IMR-90 (cell line): ENCODE data around the gene COL23A1. TPM values are rescaled to one million over a fixed set of nuclear protein-coding genes. Genes with fewer than 3 reads are reported as not detected.

Experiments used
- ATAC-seq: fragments of 200-7000 bp; cut with Tn5 transposase; 2 replicates; pipeline ENCODE4 v1.9.1; 2020; ENCODE audit warnings: low read depth, mild to moderate bottlenecking, moderate library complexity
- BruUV-seq: library from RNA; stranded (reverse); fragments of 400-500 nt; replicated peaks from 2 replicates; lab custom pipeline; 2021; lab: Mats Ljungman, UMichigan
- CTCF ChIA-PET: fragments of 300-600 bp; formaldehyde crosslinking; extraction: SDS; loops from one replicate; lab custom pipeline; 2021; ENCODE audit warnings: antibody characterized with exemption; lab: Yijun Ruan, JAX
- POLR2A ChIA-PET: fragments of 300-600 bp; sonication (Branson Sonifier 250); formaldehyde crosslinking; loops from one replicate; lab custom pipeline; 2022; ENCODE audit warnings: antibody characterized with exemption; ENCODE audit not compliant: unreplicated experiment; lab: Charles Lee
- DNase-seq: peaks from one replicate; pipeline ENCODE4 v3.0.0; 2013
- H2AFZ ChIP-seq: replicated peaks from 2 replicates; pipeline ENCODE3; 2013; ENCODE audit warnings: low read length, mild to moderate bottlenecking; ENCODE audit not compliant: poor library complexity
- H2AK5ac ChIP-seq: 2 replicates; pipeline ENCODE4 v1.6.1; 2013; ENCODE audit warnings: low read depth, low read length, inconsistent platforms
- H2AK9ac ChIP-seq: replicated peaks from 2 replicates; pipeline ENCODE3; 2013; ENCODE audit warnings: mild to moderate bottlenecking, low read depth, low read length, moderate library complexity; ENCODE audit not compliant: poor library complexity
- H2BK120ac ChIP-seq: 2 replicates; pipeline ENCODE4 v1.6.1; 2013; ENCODE audit warnings: low read depth, low read length, inconsistent platforms
- H2BK15ac ChIP-seq: 3 replicates; pipeline ENCODE4 v1.6.1; 2013; ENCODE audit warnings: low read depth, low read length, inconsistent platforms
- H2BK20ac ChIP-seq: 2 replicates; pipeline ENCODE4 v1.6.1; 2013; ENCODE audit warnings: low read depth, mild to moderate bottlenecking, inconsistent platforms, low read length, moderate library complexity
- H2BK5ac ChIP-seq: 2 replicates; pipeline ENCODE4 v1.6.1; 2013; ENCODE audit warnings: mild to moderate bottlenecking, low read depth, low read length, inconsistent platforms; ENCODE audit not compliant: poor library complexity, severe bottlenecking
- H3K14ac ChIP-seq: replicated peaks from 2 replicates; pipeline ENCODE4 v1.6.1; 2013; ENCODE audit warnings: low read depth, low read length, inconsistent platforms
- H3K18ac ChIP-seq: 2 replicates; pipeline ENCODE4 v1.6.1; 2013; ENCODE audit warnings: low read depth, low read length, control low read depth
- H3K23ac ChIP-seq: 2 replicates; pipeline ENCODE4 v1.6.1; 2013; ENCODE audit warnings: low read depth, low read length, inconsistent platforms
- H3K27ac ChIP-seq: 2 replicates; pipeline ENCODE4 v1.5.1; 2013; ENCODE audit warnings: mild to moderate bottlenecking, control low read depth, low read length; ENCODE audit not compliant: insufficient read depth
- H3K27me3 ChIP-seq: 2 replicates; pipeline ENCODE4 v1.6.1; 2013; ENCODE audit warnings: low read length; ENCODE audit not compliant: control insufficient read depth, insufficient read depth
- H3K36me3 ChIP-seq: 2 replicates; pipeline ENCODE4 v1.6.1; 2013; ENCODE audit warnings: low read length, mixed read lengths; ENCODE audit not compliant: control insufficient read depth, insufficient read depth
- H3K4ac ChIP-seq: 2 replicates; pipeline ENCODE4 v1.6.1; 2013; ENCODE audit warnings: low read depth, low read length, inconsistent platforms
- H3K4me1 ChIP-seq: 2 replicates; pipeline ENCODE4 v1.6.1; 2013; ENCODE audit warnings: low read length, mixed read lengths; ENCODE audit not compliant: control insufficient read depth, insufficient read depth
- H3K4me2 ChIP-seq: 2 replicates; pipeline ENCODE4 v1.6.1; 2013; ENCODE audit warnings: low read depth, mild to moderate bottlenecking, control low read depth, low read length, moderate library complexity
- H3K4me3 ChIP-seq: 2 replicates; pipeline ENCODE4 v1.5.1; 2013; ENCODE audit warnings: low read depth, mild to moderate bottlenecking, control low read depth, low read length, moderate library complexity; ENCODE audit not compliant: insufficient read depth
- H3K56ac ChIP-seq: 2 replicates; pipeline ENCODE4 v1.6.1; 2013; ENCODE audit warnings: low read length, inconsistent platforms; ENCODE audit not compliant: insufficient read depth; ENCODE audit errors: extremely low read depth
- H3K79me1 ChIP-seq, 2 experiments: 2 replicates each; pipeline ENCODE4 v1.6.1; 2013; ENCODE audit warnings: low read length in 2 of 2, inconsistent platforms in 1 of 2, low read depth in 1 of 2
- H3K9ac ChIP-seq: 2 replicates; pipeline ENCODE4 v1.6.1; 2013; ENCODE audit warnings: low read depth, low read length, control low read depth
- H3K9me1 ChIP-seq: 2 replicates; pipeline ENCODE4 v1.6.1; 2013; ENCODE audit warnings: low read length, inconsistent platforms; ENCODE audit not compliant: insufficient read depth
- H3K9me3 ChIP-seq: 2 replicates; pipeline ENCODE4 v1.6.1; 2013; ENCODE audit warnings: low read length; ENCODE audit not compliant: control insufficient read depth, insufficient read depth
- H4K20me1 ChIP-seq: 2 replicates; pipeline ENCODE4 v1.6.1; 2013; ENCODE audit warnings: low read length, inconsistent platforms; ENCODE audit not compliant: insufficient read depth
- H4K5ac ChIP-seq: 2 replicates; pipeline ENCODE4 v1.6.1; 2013; ENCODE audit warnings: mild to moderate bottlenecking, low read depth, low read length, control low read depth
- H4K8ac ChIP-seq, 2 experiments: 2 replicates each; pipeline ENCODE4 v1.6.1; 2013; ENCODE audit warnings: low read depth in 2 of 2, low read length in 2 of 2, control low read depth in 1 of 2, inconsistent platforms in 1 of 2
- H4K91ac ChIP-seq: 2 replicates; pipeline ENCODE4 v1.6.1; 2013; ENCODE audit warnings: low read depth, low read length, inconsistent platforms; ENCODE audit not compliant: insufficient read depth
- BHLHE40 ChIP-seq: fragments of 150-350 bp; IDR thresholded peaks from 2 replicates; pipeline ENCODE4 v1.6.1; 2016; ENCODE audit warnings: mild to moderate bottlenecking, low read depth, low read length
- CEBPB ChIP-seq: IDR thresholded peaks from 2 replicates; pipeline ENCODE4 v1.6.1; 2012; ENCODE audit warnings: low read depth, low read length, improper control_type of control experiment
- CHD1 ChIP-seq: IDR thresholded peaks from 2 replicates; pipeline ENCODE4 v1.6.1; 2012; ENCODE audit warnings: low read depth, low read length, improper control_type of control experiment
- FOS ChIP-seq: fragments of 150-350 bp; IDR thresholded peaks from 2 replicates; pipeline ENCODE4 v1.6.1; 2016; ENCODE audit warnings: low read depth, low read length
- MAFK ChIP-seq: IDR thresholded peaks from 2 replicates; pipeline ENCODE4 v1.6.1; 2012; ENCODE audit warnings: low read depth, low read length, improper control_type of control experiment
- MAZ ChIP-seq: IDR thresholded peaks from 2 replicates; pipeline ENCODE4 v1.6.1; 2012; ENCODE audit warnings: low read depth, mild to moderate bottlenecking, low read length, improper control_type of control experiment, moderate library complexity, borderline replicate concordance
- MXI1 ChIP-seq: IDR thresholded peaks from 2 replicates; pipeline ENCODE4 v1.6.1; 2012; ENCODE audit warnings: low read depth, mild to moderate bottlenecking, low read length, moderate library complexity, borderline replicate concordance
- NFE2L2 ChIP-seq: fragments of 150-350 bp; IDR thresholded peaks from 2 replicates; pipeline ENCODE4 v1.6.1; 2016; ENCODE audit warnings: low read depth, mild to moderate bottlenecking, low read length
- POLR2A ChIP-seq: IDR thresholded peaks from 2 replicates; pipeline ENCODE4 v1.6.1; 2012; ENCODE audit warnings: mild to moderate bottlenecking, low read depth, low read length
- RAD21 ChIP-seq: IDR thresholded peaks from 2 replicates; pipeline ENCODE4 v1.6.1; 2012; ENCODE audit warnings: low read length, improper control_type of control experiment
- RCOR1 ChIP-seq: IDR thresholded peaks from 2 replicates; pipeline ENCODE4 v1.6.1; 2012; ENCODE audit warnings: mild to moderate bottlenecking, low read length, improper control_type of control experiment; ENCODE audit not compliant: insufficient replicate concordance
- RFX5 ChIP-seq: IDR thresholded peaks from 2 replicates; pipeline ENCODE4 v1.8.0; 2012; ENCODE audit warnings: low read depth, mild to moderate bottlenecking, low read length, moderate library complexity
- SMC3 ChIP-seq: fragments of 150-350 bp; IDR thresholded peaks from 2 replicates; pipeline ENCODE4 v1.6.1; 2016; ENCODE audit warnings: low read depth, mild to moderate bottlenecking, antibody characterized with exemption, low read length, moderate library complexity
- WGBS, 2 experiments: methylation state at CpG; one replicate each; pipeline versions ENCODE4 v1.1.5 to v1.1.7; 2013; ENCODE audit warnings: missing lambda C conversion rate in 2 of 2; ENCODE audit not compliant: insufficient read length in 1 of 2; ENCODE audit errors: extremely low coverage in 2 of 2; 5-methylcytosine and 5-hydroxymethylcytosine counted together
- dilution Hi-C: fragments of 300-500 bp; cut with HindIII; formaldehyde crosslinking; loops from one replicate; pipeline ENCODE4 v1.14.3; 2018; ENCODE audit warnings: low sequenced_read_pairs; ENCODE audit not compliant: unreplicated experiment
- in situ Hi-C: fragments of 300-500 bp; cut with MboI; formaldehyde crosslinking; loops from 3 replicates; pipeline ENCODE4 v1.14.3; 2019; ENCODE audit warnings: low sequenced_read_pairs, inconsistent platforms, mixed read lengths
- intact Hi-C: fragments of 100-400 bp; cut with micrococcal nuclease; formaldehyde crosslinking; loops from 2 replicates; pipeline ENCODE4 v1.10.0; 2022
- polyA plus RNA-seq, 3 experiments: library from polyadenylated mRNA; depleted of rRNA; stranded (reverse); fragments of >200 nt; gene quantifications; 2 replicates each; pipeline ENCODE4 v1.2.3, GENCODE V29; 2012; ENCODE audit warnings: low replicate concordance in 1 of 3
- total RNA-seq: library from RNA; depleted of rRNA; stranded (reverse); fragments of >200 nt; gene quantifications from 2 replicates; pipeline ENCODE4 v1.2.3, GENCODE V29; 2012
- TF ChIP-seq, protein P1 (sequence below): fragments of 150-350 bp; IDR thresholded peaks from 2 replicates; pipeline ENCODE4 v1.6.1; 2016; ENCODE audit warnings: low read depth, mild to moderate bottlenecking, low read length, moderate library complexity, borderline replicate concordance
- TF ChIP-seq, protein P2 (sequence below): fragments of 150-350 bp; IDR thresholded peaks from 2 replicates; pipeline ENCODE4 v1.6.1; 2017; ENCODE audit warnings: mild to moderate bottlenecking, antibody characterized with exemption, low read length, low read depth
- TF ChIP-seq, protein P3 (sequence below): conservative IDR thresholded peaks from 2 replicates; pipeline ENCODE4 v1.5.1; 2012; ENCODE audit warnings: mild to moderate bottlenecking, low read depth, low read length, improper control_type of control experiment

Gene COL23A1
- total and polyA plus RNA-seq, 2 of the 4 experiments (the other 2 are of a cell fraction) = not detected

DNA sequence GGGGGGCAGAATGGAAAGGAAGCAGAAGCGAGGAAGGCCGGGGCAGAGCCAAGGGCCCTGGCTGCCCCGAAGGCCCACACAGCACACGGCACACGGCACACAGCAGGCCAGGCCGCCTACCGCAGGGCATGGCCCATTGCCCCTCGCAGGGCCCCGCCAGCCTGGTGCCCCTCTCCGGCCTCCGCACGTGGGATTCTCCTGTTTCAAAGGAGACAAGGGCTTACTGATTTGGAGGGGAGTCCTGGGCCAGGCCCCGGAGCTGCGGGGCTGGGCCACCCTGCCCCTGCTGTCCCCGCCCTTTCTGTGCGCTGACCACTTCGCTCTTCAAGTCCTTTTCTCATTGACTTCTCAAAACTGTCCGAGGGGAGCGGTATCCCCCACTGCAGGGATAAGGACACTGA lies 349.9 kb downstream of the COL23A1 start:
- ATAC-seq = no peak
- H4K20me1 ChIP-seq = no peaks in the 10 kb centered on the region
- BruUV-seq = no TSS peak

More for the DNA sequence above, 349.9 kb downstream of the COL23A1 start:
- TF ChIP-seq MAFK = no peak
- TF ChIP-seq RCOR1 = no peak
- TF ChIP-seq, protein P1, sequence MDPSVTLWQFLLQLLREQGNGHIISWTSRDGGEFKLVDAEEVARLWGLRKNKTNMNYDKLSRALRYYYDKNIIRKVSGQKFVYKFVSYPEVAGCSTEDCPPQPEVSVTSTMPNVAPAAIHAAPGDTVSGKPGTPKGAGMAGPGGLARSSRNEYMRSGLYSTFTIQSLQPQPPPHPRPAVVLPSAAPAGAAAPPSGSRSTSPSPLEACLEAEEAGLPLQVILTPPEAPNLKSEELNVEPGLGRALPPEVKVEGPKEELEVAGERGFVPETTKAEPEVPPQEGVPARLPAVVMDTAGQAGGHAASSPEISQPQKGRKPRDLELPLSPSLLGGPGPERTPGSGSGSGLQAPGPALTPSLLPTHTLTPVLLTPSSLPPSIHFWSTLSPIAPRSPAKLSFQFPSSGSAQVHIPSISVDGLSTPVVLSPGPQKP = no peak
- no peak for TF ChIP-seq SMC3
- TF ChIP-seq CHD1 = no peak
- no peak for TF ChIP-seq POLR2A
- TF ChIP-seq, protein P2, sequence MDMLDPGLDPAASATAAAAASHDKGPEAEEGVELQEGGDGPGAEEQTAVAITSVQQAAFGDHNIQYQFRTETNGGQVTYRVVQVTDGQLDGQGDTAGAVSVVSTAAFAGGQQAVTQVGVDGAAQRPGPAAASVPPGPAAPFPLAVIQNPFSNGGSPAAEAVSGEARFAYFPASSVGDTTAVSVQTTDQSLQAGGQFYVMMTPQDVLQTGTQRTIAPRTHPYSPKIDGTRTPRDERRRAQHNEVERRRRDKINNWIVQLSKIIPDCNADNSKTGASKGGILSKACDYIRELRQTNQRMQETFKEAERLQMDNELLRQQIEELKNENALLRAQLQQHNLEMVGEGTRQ = no peak
- TF ChIP-seq RFX5 = no peak
- no peak for TF ChIP-seq FOS
- no peak for TF ChIP-seq NFE2L2
- TF ChIP-seq, protein P3, sequence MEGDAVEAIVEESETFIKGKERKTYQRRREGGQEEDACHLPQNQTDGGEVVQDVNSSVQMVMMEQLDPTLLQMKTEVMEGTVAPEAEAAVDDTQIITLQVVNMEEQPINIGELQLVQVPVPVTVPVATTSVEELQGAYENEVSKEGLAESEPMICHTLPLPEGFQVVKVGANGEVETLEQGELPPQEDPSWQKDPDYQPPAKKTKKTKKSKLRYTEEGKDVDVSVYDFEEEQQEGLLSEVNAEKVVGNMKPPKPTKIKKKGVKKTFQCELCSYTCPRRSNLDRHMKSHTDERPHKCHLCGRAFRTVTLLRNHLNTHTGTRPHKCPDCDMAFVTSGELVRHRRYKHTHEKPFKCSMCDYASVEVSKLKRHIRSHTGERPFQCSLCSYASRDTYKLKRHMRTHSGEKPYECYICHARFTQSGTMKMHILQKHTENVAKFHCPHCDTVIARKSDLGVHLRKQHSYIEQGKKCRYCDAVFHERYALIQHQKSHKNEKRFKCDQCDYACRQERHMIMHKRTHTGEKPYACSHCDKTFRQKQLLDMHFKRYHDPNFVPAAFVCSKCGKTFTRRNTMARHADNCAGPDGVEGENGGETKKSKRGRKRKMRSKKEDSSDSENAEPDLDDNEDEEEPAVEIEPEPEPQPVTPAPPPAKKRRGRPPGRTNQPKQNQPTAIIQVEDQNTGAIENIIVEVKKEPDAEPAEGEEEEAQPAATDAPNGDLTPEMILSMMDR = no peak
- no peak for TF ChIP-seq RAD21
- TF ChIP-seq BHLHE40 = no peak
- no peak for TF ChIP-seq MXI1
- TF ChIP-seq MAZ = no peak
- TF ChIP-seq CEBPB = no peak
- H2BK5ac ChIP-seq = no peak overlapping the region
- WGBS, 2 experiments = 86% methylated on average over 10 of the region's 19 CpGs; no CpG with 5 or more reads in 1 of the 2 experiments
- POLR2A ChIA-PET = no interaction called here
- CTCF ChIA-PET = no interaction called here
- no peak overlapping the region for H2AK9ac ChIP-seq
- H2AFZ ChIP-seq = no peak overlapping the region
- no peak overlapping the region for H3K9ac ChIP-seq
- no peak overlapping the region for H3K23ac ChIP-seq
- no peak overlapping the region for H4K5ac ChIP-seq
- H4K91ac ChIP-seq = no peak overlapping the region
- H3K27ac ChIP-seq = no peak overlapping the region
- intact Hi-C loops = no loop called here
- H3K4me1 ChIP-seq = peaks cover 2% of the 10 kb centered on the region; the same call in 1 of the 2 replicates
- H3K4me2 ChIP-seq = no peak overlapping the region
- no peak overlapping the region for H2BK20ac ChIP-seq
- H3K14ac ChIP-seq = no peak overlapping the region
- H3K27me3 ChIP-seq = no peaks in the 10 kb centered on the region
- no peak for DNase-seq
- H3K18ac ChIP-seq = no peak overlapping the region
- no peak overlapping the region for H3K4me3 ChIP-seq
- dilution Hi-C loops = no loop called here
- no peaks in the 10 kb centered on the region for H3K9me1 ChIP-seq
- no peak overlapping the region for H3K4ac ChIP-seq
- no peaks in the 10 kb centered on the region for H3K36me3 ChIP-seq
- no peaks in the 10 kb centered on the region for H3K9me3 ChIP-seq
- in situ Hi-C loops = no loop called here
- H2AK5ac ChIP-seq = no peak overlapping the region
- no peak overlapping the region for H2BK15ac ChIP-seq
- H2BK120ac ChIP-seq = no peak overlapping the region
- no peak overlapping the region for H3K56ac ChIP-seq
- no peaks in the 10 kb centered on the region for H3K79me1 ChIP-seq
- H4K8ac ChIP-seq = no peak overlapping the region
